Neural cell (in vitro differentiated cells): ENCODE measurements around the gene SDHAF4. TPM values are rescaled to one million over a fixed set of nuclear protein-coding genes. Genes with fewer than 3 reads are reported as not detected.

Experiments
- H2AFZ ChIP-seq: fragments of 200-600, 300-800 bp; sonication (generic), shearing (Covaris generic); 2 replicates; pipeline ENCODE4 v1.6.0; 2014; ENCODE audit warnings: low read depth, mild to moderate bottlenecking, antibody characterized with exemption, low read length, moderate library complexity
- H3F3A ChIP-seq: fragments of 200-600 bp; shearing (Covaris generic); 2 replicates; pipeline ENCODE4 v1.6.1; 2016; ENCODE audit warnings: mild to moderate bottlenecking, moderate library complexity, mixed read lengths, antibody characterized with exemption, low read length; ENCODE audit not compliant: insufficient read depth, poor library complexity, severe bottlenecking
- H3K27ac ChIP-seq: fragments of 200-600, 300-800 bp; sonication (generic), shearing (Covaris generic); 2 replicates; pipeline ENCODE4 v1.5.1; 2014; ENCODE audit warnings: mild to moderate bottlenecking, low read length, moderate library complexity
- H3K27me3 ChIP-seq: fragments of 300-800, 200-600 bp; sonication (generic), shearing (Covaris generic); 2 replicates; pipeline ENCODE4 v1.6.0; 2014; ENCODE audit warnings: mild to moderate bottlenecking, low read depth, low read length, moderate library complexity; ENCODE audit not compliant: insufficient read depth
- H3K36me3 ChIP-seq: fragments of 300-800, 200-600 bp; sonication (generic), shearing (Covaris generic); 2 replicates; pipeline ENCODE4 v1.5.1; 2014; ENCODE audit warnings: mild to moderate bottlenecking, antibody characterized with exemption, low read length, moderate library complexity; ENCODE audit not compliant: insufficient read depth
- H3K4me2 ChIP-seq: fragments of 300-800, 200-600 bp; sonication (generic), shearing (Covaris generic); 2 replicates; pipeline ENCODE4 v1.6.0; 2014; ENCODE audit warnings: mild to moderate bottlenecking, low read length
- H3K4me3 ChIP-seq: fragments of 300-800, 200-600 bp; sonication (generic), shearing (Covaris generic); 2 replicates; pipeline ENCODE4 v1.5.1; 2014; ENCODE audit warnings: mild to moderate bottlenecking, low read length, moderate library complexity
- H3K79me2 ChIP-seq: fragments of 200-600 bp; shearing (Covaris generic); replicated peaks from 2 replicates; pipeline ENCODE4 v1.6.0; 2014; ENCODE audit warnings: mild to moderate bottlenecking, low read length, moderate library complexity; ENCODE audit not compliant: insufficient read depth
- H3K9ac ChIP-seq: fragments of 300-800, 200-600 bp; sonication (generic), shearing (Covaris generic); 2 replicates; pipeline ENCODE4 v1.6.1; 2016; ENCODE audit warnings: mild to moderate bottlenecking, low read length, mixed read lengths
- H3K9me2 ChIP-seq: fragments of 200-600 bp; shearing (Covaris generic); 2 replicates; pipeline ENCODE4 v1.6.1; 2016; ENCODE audit warnings: mild to moderate bottlenecking, low read length, mixed read lengths; ENCODE audit not compliant: insufficient read depth
- H3K9me3 ChIP-seq: fragments of 200-600, 300-800 bp; sonication (generic), shearing (Covaris generic); 2 replicates; pipeline ENCODE4 v1.6.1; 2016; ENCODE audit warnings: mild to moderate bottlenecking, mixed run types, low read length, moderate library complexity, mixed read lengths
- H4K20me1 ChIP-seq: fragments of 200-600 bp; shearing (Covaris generic); 2 replicates; pipeline ENCODE4 v1.6.1; 2016; ENCODE audit warnings: mild to moderate bottlenecking, mixed run types; ENCODE audit not compliant: insufficient read depth
- CTCF ChIP-seq: fragments of 450-650 bp; IDR thresholded peaks from 2 replicates; pipeline ENCODE4 v1.5.1; 2014; ENCODE audit warnings: antibody characterized with exemption, mild to moderate bottlenecking, moderate library complexity; ENCODE audit not compliant: poor library complexity, severe bottlenecking
- EP300 ChIP-seq: fragments of 450-650 bp; conservative IDR thresholded peaks from 2 replicates; pipeline ENCODE4 v1.6.1; 2014; ENCODE audit warnings: antibody characterized with exemption, mild to moderate bottlenecking, moderate library complexity; ENCODE audit not compliant: poor library complexity, severe bottlenecking
- EZH2 ChIP-seq: fragments of 200-600, 300-800 bp; shearing (Covaris generic), sonication (generic); IDR thresholded peaks from 2 replicates; pipeline ENCODE4 v1.6.1; 2014; ENCODE audit warnings: antibody characterized with exemption, low read length, borderline replicate concordance, mild to moderate bottlenecking; ENCODE audit not compliant: insufficient read depth, poor library complexity, severe bottlenecking
- MXI1 ChIP-seq: fragments of 450-650 bp; conservative IDR thresholded peaks from 2 replicates; pipeline ENCODE4 v1.6.1; 2014; ENCODE audit warnings: antibody characterized with exemption, mild to moderate bottlenecking; ENCODE audit not compliant: poor library complexity, severe bottlenecking
- POLR2AphosphoS5 ChIP-seq: IDR thresholded peaks from 2 replicates; pipeline ENCODE4 v1.6.1; 2012
- RAD21 ChIP-seq: fragments of 450-650 bp; conservative IDR thresholded peaks from 2 replicates; pipeline ENCODE4 v1.6.1; 2014; ENCODE audit warnings: antibody characterized with exemption, mild to moderate bottlenecking, moderate library complexity
- REST ChIP-seq: IDR thresholded peaks from 2 replicates; pipeline ENCODE4 v1.6.1; 2012; ENCODE audit warnings: borderline replicate concordance
- SMC3 ChIP-seq: fragments of 450-650 bp; conservative IDR thresholded peaks from 2 replicates; pipeline ENCODE4 v1.6.1; 2014; ENCODE audit warnings: antibody characterized with exemption, mild to moderate bottlenecking, moderate library complexity; ENCODE audit not compliant: poor library complexity
- TAF1 ChIP-seq: IDR thresholded peaks from 2 replicates; pipeline ENCODE4 v1.6.1; 2012; ENCODE audit warnings: low read depth
- polyA plus RNA-seq: library from polyadenylated mRNA; depleted of rRNA; stranded (reverse); fragments of >200 nt; gene quantifications from 2 replicates; pipeline ENCODE4 v1.2.3, GENCODE V29; 2014

The SDHAF4 gene
- polyA plus RNA-seq, 1 donor from 2014 or later = 28.2 TPM

GRCh38 chr6:70593118-70593486 lies 26.4 kb downstream of the SDHAF4 start:
- Histone ChIP-seq H3K27ac (no peak overlapping the region), H3F3A (no peaks in the 10 kb centered on the region), H3K9ac (no peak overlapping the region), H3K36me3 (no peaks in the 10 kb centered on the region), H3K4me3 (no peak overlapping the region), H3K9me3 (peaks cover 3% of the 10 kb centered on the region), H3K4me2 (no peak overlapping the region), H3K79me2 (no peaks in the 10 kb centered on the region), H4K20me1 (no peaks in the 10 kb centered on the region), H3K27me3 (no peaks in the 10 kb centered on the region), H2AFZ (no peak overlapping the region), H3K9me2 (no peaks in the 10 kb centered on the region)
- TF ChIP-seq TAF1 = no peak
- TF ChIP-seq EZH2 = no peak
- TF ChIP-seq SMC3 = no peak
- TF ChIP-seq POLR2AphosphoS5 = no peak
- no peak for TF ChIP-seq RAD21
- no peak for TF ChIP-seq CTCF
- no peak for TF ChIP-seq MXI1
- TF ChIP-seq REST = no peak
- no peak for TF ChIP-seq EP300

GRCh38 chr6:70599187-70599586 lies 32.5 kb downstream of the SDHAF4 start:
- Histone ChIP-seq H3K27me3 (no peaks in the 10 kb centered on the region), H3K9me2 (no peaks in the 10 kb centered on the region), H3K36me3 (no peaks in the 10 kb centered on the region), H3K9ac (no peak overlapping the region), H3K4me2 (no peak overlapping the region), H3K27ac (no peak overlapping the region), H3K4me3 (no peak overlapping the region), H4K20me1 (no peaks in the 10 kb centered on the region), H3K79me2 (no peaks in the 10 kb centered on the region), H2AFZ (no peak overlapping the region), H3F3A (no peaks in the 10 kb centered on the region), H3K9me3 (peaks cover under 1% of the 10 kb centered on the region)
- no peak for TF ChIP-seq MXI1
- TF ChIP-seq SMC3 = no peak
- no peak for TF ChIP-seq TAF1
- no peak for TF ChIP-seq RAD21
- no peak for TF ChIP-seq REST
- no peak for TF ChIP-seq EZH2
- no peak for TF ChIP-seq EP300
- TF ChIP-seq POLR2AphosphoS5 = no peak
- TF ChIP-seq CTCF = no peak
